Measurements from ENCODE around the gene GRIN1. TPM values are rescaled to one million over a fixed set of nuclear protein-coding genes. Genes with fewer than 3 reads are reported as not detected.
"Not testable (repeated sequence)": the region's sequence is repeated elsewhere in the genome, so short reads cannot be mapped to it uniquely, and the experiment has no call there.

Gene GRIN1
- total RNA-seq, 6 experiments from 2014 or later, result 0.51 to 1.1 (median 0.66) TPM; not detected in 3

DNA sequence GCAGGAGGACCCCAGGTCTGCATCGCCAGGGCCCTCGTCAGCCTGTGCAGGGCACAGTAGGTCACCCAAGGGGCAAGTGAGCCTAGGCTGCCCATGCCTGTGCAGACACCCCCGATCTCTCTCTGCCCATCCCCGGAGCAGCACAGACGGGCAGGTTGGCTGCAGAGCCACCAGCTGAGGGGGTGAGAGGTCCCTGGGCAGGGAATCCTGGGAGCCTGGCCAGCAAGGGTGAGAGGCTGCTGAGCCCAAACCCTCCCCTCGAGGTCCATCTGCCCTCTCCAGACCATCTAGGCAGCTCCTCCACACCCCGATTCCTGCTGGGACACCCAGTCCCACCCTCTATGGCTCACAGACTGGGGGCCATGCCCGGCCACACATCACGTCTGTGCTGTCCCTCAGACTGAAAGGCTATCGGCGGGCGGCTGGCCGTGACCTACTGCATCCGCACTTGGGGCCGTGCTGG lies 21.7 kb upstream of the GRIN1 start:
- H3K9me3 Mint-ChIP-seq, result no peaks in the 10 kb centered on the region
- no peak overlapping the region for H3K27ac Mint-ChIP-seq
- no peak overlapping the region for H3K4me3 Mint-ChIP-seq
- H3K27me3 Mint-ChIP-seq (ENCODE audit: insufficient read depth), result no peaks in the 10 kb centered on the region; the same call in 1 of the 2 replicates
- no peak for DNase-seq
- H3K4me1 Mint-ChIP-seq (ENCODE audit: low read depth), result peaks cover 6% of the 10 kb centered on the region; the same call in 1 of the 2 replicates
- H3K36me3 Mint-ChIP-seq (ENCODE audit: low read depth), result no peaks in the 10 kb centered on the region
- TF ChIP-seq, protein P1, sequence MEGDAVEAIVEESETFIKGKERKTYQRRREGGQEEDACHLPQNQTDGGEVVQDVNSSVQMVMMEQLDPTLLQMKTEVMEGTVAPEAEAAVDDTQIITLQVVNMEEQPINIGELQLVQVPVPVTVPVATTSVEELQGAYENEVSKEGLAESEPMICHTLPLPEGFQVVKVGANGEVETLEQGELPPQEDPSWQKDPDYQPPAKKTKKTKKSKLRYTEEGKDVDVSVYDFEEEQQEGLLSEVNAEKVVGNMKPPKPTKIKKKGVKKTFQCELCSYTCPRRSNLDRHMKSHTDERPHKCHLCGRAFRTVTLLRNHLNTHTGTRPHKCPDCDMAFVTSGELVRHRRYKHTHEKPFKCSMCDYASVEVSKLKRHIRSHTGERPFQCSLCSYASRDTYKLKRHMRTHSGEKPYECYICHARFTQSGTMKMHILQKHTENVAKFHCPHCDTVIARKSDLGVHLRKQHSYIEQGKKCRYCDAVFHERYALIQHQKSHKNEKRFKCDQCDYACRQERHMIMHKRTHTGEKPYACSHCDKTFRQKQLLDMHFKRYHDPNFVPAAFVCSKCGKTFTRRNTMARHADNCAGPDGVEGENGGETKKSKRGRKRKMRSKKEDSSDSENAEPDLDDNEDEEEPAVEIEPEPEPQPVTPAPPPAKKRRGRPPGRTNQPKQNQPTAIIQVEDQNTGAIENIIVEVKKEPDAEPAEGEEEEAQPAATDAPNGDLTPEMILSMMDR (IDR thresholded peaks at IDR 0.05), result no peak

DNA sequence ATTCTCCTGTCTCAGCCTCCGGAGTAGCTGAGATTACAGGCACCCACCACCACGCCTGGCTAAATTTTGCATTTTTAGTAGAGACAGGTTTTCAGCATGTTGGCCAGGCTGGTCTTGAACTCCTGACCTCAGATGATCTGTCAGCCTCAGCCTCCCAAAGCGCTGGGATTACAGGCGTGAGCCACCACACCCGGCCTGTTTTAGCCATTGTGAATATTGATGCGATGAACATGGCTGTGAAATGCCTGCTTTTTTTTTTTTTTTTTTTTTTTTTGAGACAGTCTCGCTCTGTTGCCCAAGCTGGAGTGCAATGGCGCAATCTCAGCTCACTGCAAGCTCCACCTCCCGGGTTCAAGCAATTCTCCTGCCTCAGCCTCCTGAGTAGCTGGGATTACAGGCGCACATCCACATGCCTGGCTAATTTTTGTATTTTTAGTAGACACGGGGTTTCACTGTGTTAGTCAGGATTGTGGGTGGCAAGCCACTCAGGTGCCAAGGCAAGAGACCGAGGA lies 20.8 kb upstream of the GRIN1 start:
- H3K27ac Mint-ChIP-seq; H3K36me3 Mint-ChIP-seq (ENCODE audit: low read depth); H3K4me3 Mint-ChIP-seq: not testable (repeated sequence)

GRCh38 chr9:137121927-137122795 lies 16.8 kb upstream of the GRIN1 start:
- H3K4me1 Mint-ChIP-seq (ENCODE audit: low read depth), result peaks cover 11% of the 10 kb centered on the region
- H3K36me3 Mint-ChIP-seq (ENCODE audit: low read depth); H3K27ac Mint-ChIP-seq; H3K4me3 Mint-ChIP-seq; H3K9me3 Mint-ChIP-seq; DNase-seq; H3K27me3 Mint-ChIP-seq (ENCODE audit: insufficient read depth): not testable (repeated sequence)

More for the DNA sequence above, 20.8 kb upstream of the GRIN1 start:
- not testable (repeated sequence) for H3K27me3 Mint-ChIP-seq (ENCODE audit: insufficient read depth); H3K4me1 Mint-ChIP-seq (ENCODE audit: low read depth); H3K9me3 Mint-ChIP-seq; DNase-seq

DNA sequence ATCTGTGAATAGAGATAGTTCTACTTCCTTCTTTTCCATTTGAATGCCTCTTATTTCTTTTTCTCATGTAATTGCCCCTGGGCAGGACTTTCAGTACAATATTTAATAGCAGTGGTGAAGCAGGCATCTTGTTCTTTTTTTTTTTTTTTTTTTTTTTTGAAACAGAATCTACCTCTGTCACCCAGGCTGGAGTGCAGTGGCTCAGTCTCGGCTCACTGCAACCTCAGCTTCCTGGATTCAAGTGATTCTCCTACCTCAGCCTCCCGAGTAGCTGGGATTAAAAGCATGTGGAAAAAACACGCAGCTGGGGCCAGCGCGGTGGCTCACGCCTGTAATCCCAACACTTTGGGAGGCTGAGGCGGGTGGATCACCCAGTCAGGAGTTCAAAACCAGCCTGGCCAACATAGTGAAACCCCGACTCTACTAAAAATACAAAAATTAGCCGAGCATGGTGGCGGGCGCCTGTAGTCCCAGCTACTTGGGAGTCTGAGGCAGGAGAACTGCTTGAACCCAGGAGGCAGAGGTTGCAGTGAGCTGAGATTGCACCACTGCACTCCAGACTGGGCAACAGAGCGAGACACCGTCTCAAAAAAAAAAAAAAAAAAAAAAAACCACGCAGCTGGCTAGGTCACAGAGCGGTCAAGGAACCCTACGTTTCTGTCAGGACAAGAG lies 16.0 kb upstream of the GRIN1 start:
- H3K9me3 Mint-ChIP-seq; H3K27me3 Mint-ChIP-seq (ENCODE audit: insufficient read depth); DNase-seq; H3K27ac Mint-ChIP-seq; H3K4me3 Mint-ChIP-seq; H3K36me3 Mint-ChIP-seq (ENCODE audit: low read depth): not testable (repeated sequence)
- H3K4me1 Mint-ChIP-seq (ENCODE audit: low read depth), result peaks cover 17% of the 10 kb centered on the region

DNA sequence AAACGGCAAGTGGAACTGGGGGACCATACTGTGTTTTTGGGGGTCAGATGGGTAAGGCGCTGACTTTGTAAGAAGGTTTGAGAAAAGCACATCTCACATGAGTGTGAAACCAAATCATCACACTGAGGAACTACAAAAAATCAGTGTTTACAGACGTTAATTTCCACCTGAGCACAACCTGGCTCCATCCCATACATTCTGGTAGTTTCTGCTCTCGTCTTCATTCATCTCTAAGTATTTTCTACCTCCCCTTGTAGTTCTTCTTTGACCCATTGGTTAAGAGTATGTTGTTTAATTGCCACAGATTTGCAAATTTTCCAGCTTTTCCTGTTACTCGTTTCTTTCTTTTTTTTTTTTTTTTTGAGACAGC lies 15.5 kb upstream of the GRIN1 start:
- H3K4me3 Mint-ChIP-seq, result no peak overlapping the region
- H3K27ac Mint-ChIP-seq, result no peak overlapping the region
- TF ChIP-seq, protein P1 (IDR thresholded peaks at IDR 0.05), result no peak
- peaks cover 22% of the 10 kb centered on the region for H3K4me1 Mint-ChIP-seq (ENCODE audit: low read depth)
- H3K9me3 Mint-ChIP-seq, result no peaks in the 10 kb centered on the region
- H3K27me3 Mint-ChIP-seq (ENCODE audit: insufficient read depth), result no peaks in the 10 kb centered on the region; the same call in none of the 2 replicates
- H3K36me3 Mint-ChIP-seq (ENCODE audit: low read depth), result peaks cover 5% of the 10 kb centered on the region
- no peak for DNase-seq

DNA sequence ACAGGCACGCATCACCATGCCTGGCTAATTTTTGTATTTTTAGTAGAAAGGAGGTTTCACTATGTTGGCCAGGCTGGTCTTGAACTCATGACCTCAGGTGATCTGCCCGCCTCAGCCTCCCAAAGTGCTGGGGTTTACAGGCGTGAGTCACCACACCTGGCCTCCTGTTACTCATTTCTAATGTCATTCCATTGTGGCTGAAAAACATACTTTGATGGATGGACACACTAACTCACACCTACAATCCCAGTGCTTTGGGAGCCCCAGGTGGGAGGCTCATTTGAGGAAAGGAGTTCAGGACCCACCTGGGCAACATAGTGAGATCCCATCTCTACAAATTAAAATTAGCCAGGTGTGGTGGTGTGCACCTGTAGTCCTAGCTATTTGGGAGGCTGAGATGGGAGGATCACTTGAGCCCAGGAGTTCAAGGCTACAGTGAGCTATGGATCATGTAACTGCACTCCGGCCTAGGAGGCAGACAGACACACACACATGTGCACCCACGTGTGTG lies 14.9 kb upstream of the GRIN1 start:
- not testable (repeated sequence) for H3K4me3 Mint-ChIP-seq; H3K27me3 Mint-ChIP-seq (ENCODE audit: insufficient read depth); DNase-seq; H3K27ac Mint-ChIP-seq; H3K36me3 Mint-ChIP-seq (ENCODE audit: low read depth); H3K9me3 Mint-ChIP-seq
- peaks cover 27% of the 10 kb centered on the region for H3K4me1 Mint-ChIP-seq (ENCODE audit: low read depth)

DNA sequence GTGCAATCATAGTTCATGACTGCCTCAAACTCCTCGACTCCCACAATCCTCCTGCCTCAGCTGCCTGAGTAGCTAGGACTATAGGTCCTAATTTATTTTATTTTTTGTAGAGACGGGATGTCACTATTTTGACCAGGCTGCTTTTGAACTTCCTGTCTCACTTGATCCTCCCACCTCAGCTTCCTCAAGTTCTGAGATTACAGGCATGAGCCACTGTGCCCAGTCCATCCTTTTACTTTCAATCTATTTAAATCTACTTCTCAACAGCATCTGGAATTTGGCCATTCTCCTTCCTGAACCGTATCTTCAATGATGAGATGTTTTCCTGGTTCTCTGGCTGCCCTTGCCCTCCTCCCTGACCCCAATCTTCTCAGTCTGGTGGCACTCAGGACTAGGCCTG lies 12.2 kb upstream of the GRIN1 start:
- peaks cover 10% of the 10 kb centered on the region for H3K36me3 Mint-ChIP-seq (ENCODE audit: low read depth)
- H3K27ac Mint-ChIP-seq, result peak overlapping the region; percentile 48
- H3K9me3 Mint-ChIP-seq, result no peaks in the 10 kb centered on the region
- no peaks in the 10 kb centered on the region; the same call in none of the 2 replicates for H3K27me3 Mint-ChIP-seq (ENCODE audit: insufficient read depth)
- DNase-seq, result no peak
- TF ChIP-seq, protein P1 (IDR thresholded peaks at IDR 0.05), result no peak
- H3K4me1 Mint-ChIP-seq (ENCODE audit: low read depth), result peaks cover 27% of the 10 kb centered on the region
- H3K4me3 Mint-ChIP-seq, result no peak overlapping the region
